ENCODE measurements around the gene CETN3. TPM values are rescaled to one million over a fixed set of nuclear protein-coding genes. Genes with fewer than 3 reads are reported as not detected.
A peak's percentile ranks its signal among the peaks of the same experiment; 100 is the strongest.

The CETN3 gene
- total and polyA plus RNA-seq, 2 experiments from 2014 or later, result 49.2 to 85.8 TPM

- no peak for TF ChIP-seq CTCF (IDR thresholded peaks at IDR 0.05; ENCODE audit: low read depth, low read length)
- no peak overlapping the region for H3K27ac ChIP-seq
- DNase-seq (ENCODE audit: low read depth in 1 of 2, low spot score in 1 of 2), result peak in 1 of 2 donors; percentile 33
Observed at GRCh38 chr5:90356622-90357021, 52.9 kb downstream of the CETN3 start.

GRCh38 chr5:90356176-90356575, 53.4 kb downstream of the CETN3 start:
- no peak overlapping the region for H3K27ac ChIP-seq
- H3K4me3 ChIP-seq, result no peak overlapping the region
- H3K4me1 ChIP-seq (ENCODE audit: low read depth), result peaks cover 4% of the 10 kb centered on the region
- no peaks in the 10 kb centered on the region for H3K36me3 ChIP-seq
- no peak for DNase-seq (ENCODE audit: low read depth in 1 of 2, low spot score in 1 of 2)
- no peaks in the 10 kb centered on the region for H3K27me3 ChIP-seq
- H3K9me3 ChIP-seq (ENCODE audit: low read depth), result no peaks in the 10 kb centered on the region
- TF ChIP-seq CTCF (IDR thresholded peaks at IDR 0.05; ENCODE audit: low read depth, low read length), result no peak

More at GRCh38 chr5:90356622-90357021, 52.9 kb downstream of the CETN3 start:
- Histone ChIP-seq H3K36me3 (no peaks in the 10 kb centered on the region), H3K4me3 (no peak overlapping the region), H3K27me3 (no peaks in the 10 kb centered on the region), H3K9me3 (ENCODE audit: low read depth) (no peaks in the 10 kb centered on the region), H3K4me1 (ENCODE audit: low read depth) (peaks cover 4% of the 10 kb centered on the region)

- H3K4me3 ChIP-seq, result no peak overlapping the region
- peaks cover 4% of the 10 kb centered on the region for H3K4me1 ChIP-seq (ENCODE audit: low read depth)
- no peak for TF ChIP-seq CTCF (IDR thresholded peaks at IDR 0.05; ENCODE audit: low read depth, low read length)
- no peaks in the 10 kb centered on the region for H3K9me3 ChIP-seq (ENCODE audit: low read depth)
- no peak overlapping the region for H3K27ac ChIP-seq
- H3K36me3 ChIP-seq, result no peaks in the 10 kb centered on the region
- H3K27me3 ChIP-seq, result no peaks in the 10 kb centered on the region
- DNase-seq (ENCODE audit: low read depth in 1 of 2, low spot score in 1 of 2), result no peak
Observed at GRCh38 chr5:90355635-90356034, 53.9 kb downstream of the CETN3 start.

- H3K27me3 ChIP-seq, result no peaks in the 10 kb centered on the region
- H3K9me3 ChIP-seq (ENCODE audit: low read depth), result no peaks in the 10 kb centered on the region
- H3K4me1 ChIP-seq (ENCODE audit: low read depth), result no peaks in the 10 kb centered on the region
- H3K36me3 ChIP-seq, result no peaks in the 10 kb centered on the region
- DNase-seq (ENCODE audit: low read depth in 1 of 2, low spot score in 1 of 2), result no peak
- no peak for TF ChIP-seq CTCF (IDR thresholded peaks at IDR 0.05; ENCODE audit: low read depth, low read length)
- H3K4me3 ChIP-seq, result no peak overlapping the region
- no peak overlapping the region for H3K27ac ChIP-seq
Observed at GRCh38 chr5:90353254-90353653, 56.3 kb downstream of the CETN3 start.

- DNase-seq (ENCODE audit: low read depth in 1 of 2, low spot score in 1 of 2), result no peak
- TF ChIP-seq CTCF (IDR thresholded peaks at IDR 0.05; ENCODE audit: low read depth, low read length), result no peak
- H3K4me3 ChIP-seq, result no peak overlapping the region
- peaks cover 11% of the 10 kb centered on the region for H3K4me1 ChIP-seq (ENCODE audit: low read depth)
- no peaks in the 10 kb centered on the region for H3K9me3 ChIP-seq (ENCODE audit: low read depth)
- H3K36me3 ChIP-seq, result no peaks in the 10 kb centered on the region
- no peaks in the 10 kb centered on the region for H3K27me3 ChIP-seq
- H3K27ac ChIP-seq, result no peak overlapping the region
Observed at GRCh38 chr5:90351101-90351500, 58.5 kb downstream of the CETN3 start.

GRCh38 chr5:90347462-90347861, 62.1 kb downstream of the CETN3 start:
- H3K27ac ChIP-seq, result no peak overlapping the region
- H3K36me3 ChIP-seq, result no peaks in the 10 kb centered on the region
- H3K9me3 ChIP-seq (ENCODE audit: low read depth), result no peaks in the 10 kb centered on the region
- peaks cover 16% of the 10 kb centered on the region for H3K4me1 ChIP-seq (ENCODE audit: low read depth)
- DNase-seq (ENCODE audit: low read depth in 1 of 2, low spot score in 1 of 2), result peak in 1 of 2 donors; percentile 13
- H3K27me3 ChIP-seq, result no peaks in the 10 kb centered on the region
- no peak for TF ChIP-seq CTCF (IDR thresholded peaks at IDR 0.05; ENCODE audit: low read depth, low read length)
- H3K4me3 ChIP-seq, result no peak overlapping the region
